Transverse colon (tissue), 4 donors: ENCODE results near the gene SMIM10L2A. TPM values are rescaled to one million over a fixed set of nuclear protein-coding genes. Genes with fewer than 3 reads are reported as not detected.
"Not testable (repeated sequence)": the region's sequence is repeated elsewhere in the genome, so short reads cannot be mapped to it uniquely, and the experiment has no call there.

ENCODE experiments used
- DNase-seq: peaks from one replicate; pipeline ENCODE4 v3.0.0-alpha.2; 2019
- H3K27ac ChIP-seq, 4 donors: fragments of 200-600 bp; sonication (generic); 2 replicates each; pipeline ENCODE4 v1.5.1; 2016 to 2018; ENCODE audit warnings: inconsistent platforms in 4 of 4
- H3K27me3 ChIP-seq: fragments of 200-600 bp; sonication (generic); 2 replicates; pipeline ENCODE4 v1.5.1; 2017; ENCODE audit warnings: inconsistent platforms
- H3K36me3 ChIP-seq, 4 donors: fragments of 200-600 bp; sonication (generic); 2 replicates each; pipeline ENCODE4 v1.5.1; 2017 to 2019; ENCODE audit warnings: inconsistent platforms in 4 of 4
- H3K4me1 ChIP-seq, 4 donors: fragments of 200-600 bp; sonication (generic); 2 replicates each; pipeline ENCODE4 v1.5.1; 2017 to 2020; ENCODE audit warnings: inconsistent platforms in 4 of 4
- H3K4me3 ChIP-seq, 4 donors: fragments of 200-600 bp; sonication (generic); 1 replicate in 1 of 4; 2 replicates in 3 of 4; pipeline versions ENCODE4 v1.5.1 to v1.6.1; 2017 to 2019; ENCODE audit warnings: inconsistent platforms in 4 of 4
- H3K9me3 ChIP-seq, 2 donors: fragments of 200-600 bp; sonication (generic); 2 replicates each; pipeline ENCODE4 v1.5.1; 2017 to 2019; ENCODE audit warnings: inconsistent platforms in 2 of 2
- CTCF ChIP-seq, 5 experiments: fragments of 200-600 bp in 3 of 5; fragments of 450-650 bp in 2 of 5; sonication (generic) in 3 of 5; IDR thresholded peaks; 1 replicate in 2 of 5; 2 replicates in 3 of 5; pipeline ENCODE4 v1.5.1; 2016 to 2017; ENCODE audit warnings: antibody characterized with exemption in 5 of 5, inconsistent platforms in 3 of 5, mild to moderate bottlenecking in 2 of 5, moderate library complexity in 1 of 5
- EP300 ChIP-seq: sonication (generic); formaldehyde crosslinking; IDR thresholded peaks from one replicate; pipeline ENCODE4 v1.6.1; 2017; ENCODE audit warnings: antibody characterized with exemption, low read depth
- POLR2A ChIP-seq: fragments of 450-650 bp; IDR thresholded peaks from one replicate; pipeline ENCODE4 v1.6.1; 2016; ENCODE audit warnings: antibody characterized with exemption, mild to moderate bottlenecking, moderate library complexity
- POLR2AphosphoS5 ChIP-seq, 3 donors: sonication (generic); formaldehyde crosslinking; IDR thresholded peaks; one replicate each; pipeline ENCODE4 v1.6.1; 2016; ENCODE audit warnings: antibody characterized with exemption in 3 of 3
- WGBS, 2 donors: methylation state at CpG; one replicate each; pipeline ENCODE4 v1.1.5; 2018; ENCODE audit warnings: low coverage in 1 of 2; 5-methylcytosine and 5-hydroxymethylcytosine counted together
- in situ Hi-C, 4 donors: fragments of 200-750 bp; cut with MboI; loops; one replicate each; pipeline versions ENCODE4 v1.15.0 to v1.15.1; 2017; ENCODE audit warnings: low sequenced_read_pairs in 3 of 4, low pct_ligation_motif_present in 1 of 4, low pct_unique_long_range_greater_than_20kb in 1 of 4
- intact Hi-C: fragments of 100-400 bp; cut with DNase I; formaldehyde crosslinking; loops from one replicate; pipeline ENCODE4 v1.15.1; 2023; ENCODE audit warnings: low total_unique reads
- total RNA-seq, 4 donors: library from RNA; depleted of rRNA; stranded (reverse); fragments of >200 nt; gene quantifications; one replicate each; pipeline ENCODE4 v1.1.0, GENCODE V29; 2016

The SMIM10L2A gene
- total RNA-seq, 4 donors from 2014 or later = 0.32 to 0.41 TPM; not detected in 2

- no peaks in the 10 kb centered on the region for H3K27me3 ChIP-seq
- H3K27ac ChIP-seq = no peak overlapping the region
- DNase-seq = no peak
- intact Hi-C loops (no loop called here), in situ Hi-C loops (no loop called here)
- no peaks in the 10 kb centered on the region for H3K9me3 ChIP-seq
- TF ChIP-seq POLR2AphosphoS5 (IDR thresholded peaks at IDR 0.05) = no peak
- no peak for TF ChIP-seq EP300
- no peak for TF ChIP-seq POLR2A
- no peak for TF ChIP-seq CTCF (IDR thresholded peaks at IDR 0.05)
- H3K36me3 ChIP-seq = no peaks in the 10 kb centered on the region
- H3K4me3 ChIP-seq = no peak overlapping the region
- H3K4me1 ChIP-seq = no peaks in the 10 kb centered on the region
- 69% methylated on average over 7 of the region's 8 CpGs; no CpG with 5 or more reads in 1 of the 2 donors for WGBS, 2 donors
These were observed 28.1 kb downstream of the SMIM10L2A start for GRCh38 chrX:135449637-135450550.

- Histone ChIP-seq H3K4me3 (no peak overlapping the region), H3K36me3 (no peaks in the 10 kb centered on the region), H3K4me1 (no peaks in the 10 kb centered on the region), H3K9me3 (no peaks in the 10 kb centered on the region), H3K27ac (no peak overlapping the region), H3K27me3 (no peaks in the 10 kb centered on the region)
- 60% methylated on average over 3 of the region's 3 CpGs; no CpG with 5 or more reads in 1 of the 2 donors for WGBS, 2 donors
- intact Hi-C loops = no loop called here
- TF ChIP-seq POLR2A (no peak), CTCF (IDR thresholded peaks at IDR 0.05) (no peak), EP300 (no peak), POLR2AphosphoS5 (IDR thresholded peaks at IDR 0.05) (no peak)
- DNase-seq = no peak
- in situ Hi-C loops = no loop called here
These were observed 31.6 kb downstream of the SMIM10L2A start for GRCh38 chrX:135453381-135453780.

GRCh38 chrX:135454816-135455215 is 33.1 kb downstream of the SMIM10L2A start:
- Histone ChIP-seq H3K27me3 (no peaks in the 10 kb centered on the region), H3K4me3 (no peak overlapping the region), H3K9me3 (no peaks in the 10 kb centered on the region), H3K4me1 (no peaks in the 10 kb centered on the region), H3K36me3 (no peaks in the 10 kb centered on the region), H3K27ac (no peak overlapping the region)
- TF ChIP-seq POLR2AphosphoS5 (IDR thresholded peaks at IDR 0.05) (no peak), EP300 (no peak), POLR2A (no peak), CTCF (IDR thresholded peaks at IDR 0.05) (no peak)
- WGBS, 2 donors = 51% methylated on average over 4 of the region's 4 CpGs; no CpG with 5 or more reads in 1 of the 2 donors
- intact Hi-C loops = no loop called here
- in situ Hi-C loops = no loop called here
- DNase-seq = no peak

GRCh38 chrX:135461756-135462155 is 40.0 kb downstream of the SMIM10L2A start:
- in situ Hi-C loops, H3K36me3 ChIP-seq, intact Hi-C loops, H3K9me3 ChIP-seq, H3K4me3 ChIP-seq, H3K27me3 ChIP-seq, DNase-seq, H3K27ac ChIP-seq, H3K4me1 ChIP-seq: not testable (repeated sequence)
- 76% methylated on average over 2 of the region's 2 CpGs; no CpG with 5 or more reads in 1 of the 2 donors for WGBS, 2 donors
